Panc1 (cell line): ENCODE measurements around the gene CLSTN2. TPM values are rescaled to one million over a fixed set of nuclear protein-coding genes. Genes with fewer than 3 reads are reported as not detected.

Experiments used
- ATAC-seq: fragments of 200-7000 bp; cut with Tn5 transposase; 2 replicates; pipeline ENCODE4 v1.9.1; 2020; ENCODE audit warnings: mild to moderate bottlenecking, moderate library complexity
- BruUV-seq: library from RNA; stranded (reverse); fragments of 400-500 nt; replicated peaks from 2 replicates; lab custom pipeline; 2021; lab: Mats Ljungman, UMichigan
- CTCF ChIA-PET: fragments of 300-600 bp; sonication (Branson Sonifier 250); formaldehyde crosslinking; loops from one replicate; lab custom pipeline; 2022; ENCODE audit warnings: antibody characterized with exemption; lab: Charles Lee
- POLR2A ChIA-PET: fragments of 300-600 bp; sonication (Branson Sonifier 250); formaldehyde crosslinking; loops from one replicate; lab custom pipeline; 2022; ENCODE audit warnings: antibody characterized with exemption; lab: Charles Lee
- DNase-seq: peaks from one replicate; pipeline ENCODE4 v3.0.0-alpha.2; 2010; ENCODE audit warnings: low read depth, low spot score
- H3K27ac ChIP-seq: 2 replicates; pipeline ENCODE4 v1.5.1; 2011; ENCODE audit warnings: mild to moderate bottlenecking, low read length, inconsistent platforms
- H3K27me3 ChIP-seq: fragments of 200-500 bp; sonication (Bioruptor generic); 2 replicates; pipeline ENCODE4 v1.6.0; 2014; ENCODE audit warnings: low read length, inconsistent platforms; ENCODE audit not compliant: control insufficient read depth, insufficient read depth
- H3K36me3 ChIP-seq: fragments of 200-500 bp; sonication (Bioruptor generic); 2 replicates; pipeline ENCODE4 v1.5.1; 2014; ENCODE audit warnings: inconsistent platforms, mild to moderate bottlenecking, low read length, moderate library complexity; ENCODE audit not compliant: control insufficient read depth, insufficient read depth
- H3K4me1 ChIP-seq: 2 replicates; pipeline ENCODE4 v1.5.1; 2011; ENCODE audit warnings: inconsistent platforms, mild to moderate bottlenecking, low read length, moderate library complexity; ENCODE audit not compliant: control insufficient read depth, insufficient read depth
- H3K4me3 ChIP-seq, 2 experiments: 2 replicates each; pipeline ENCODE4 v1.5.1; 2011 to 2012; ENCODE audit warnings: low read depth in 2 of 2, low read length in 2 of 2, mild to moderate bottlenecking in 2 of 2, inconsistent platforms in 1 of 2, moderate library complexity in 1 of 2
- H3K9me3 ChIP-seq: fragments of 200-500 bp; sonication (Bioruptor generic); 2 replicates; pipeline ENCODE4 v1.5.1; 2014; ENCODE audit warnings: low read depth, mild to moderate bottlenecking, inconsistent platforms, low read length, moderate library complexity; ENCODE audit not compliant: control insufficient read depth, insufficient read depth
- CTCF ChIP-seq: fragments of 450-650 bp; IDR thresholded peaks from 2 replicates; pipeline ENCODE4 v1.5.1; 2017; ENCODE audit warnings: mild to moderate bottlenecking
- POLR2AphosphoS5 ChIP-seq: IDR thresholded peaks from 2 replicates; pipeline ENCODE4 v1.6.1; 2012; ENCODE audit warnings: mild to moderate bottlenecking, low read depth, low read length, moderate library complexity
- REST ChIP-seq, 2 experiments: IDR thresholded peaks; 2 replicates each; pipeline ENCODE4 v1.6.1; 2011 to 2012; ENCODE audit warnings: low read depth in 2 of 2, control low read depth in 1 of 2, low read length in 1 of 2, mild to moderate bottlenecking in 1 of 2, moderate library complexity in 1 of 2; ENCODE audit not compliant: insufficient read depth in 1 of 2
- SIN3A ChIP-seq: IDR thresholded peaks from 2 replicates; pipeline ENCODE4 v1.6.1; 2012; ENCODE audit warnings: low read depth, mild to moderate bottlenecking, low read length, moderate library complexity, borderline replicate concordance; ENCODE audit not compliant: insufficient read depth
- TCF7L2 ChIP-seq: IDR thresholded peaks from 2 replicates; pipeline ENCODE4 v1.6.1; 2011; ENCODE audit warnings: mild to moderate bottlenecking, low read depth, low read length, inconsistent platforms
- in situ Hi-C: cut with HindIII; loops from 2 replicates; pipeline ENCODE4 v1.10.0; 2016; ENCODE audit warnings: low sequenced_read_pairs, low pct_unique_long_range_greater_than_20kb
- intact Hi-C: fragments of 100-400 bp; cut with micrococcal nuclease; formaldehyde crosslinking; loops from one replicate; pipeline ENCODE4 v1.10.0; 2022; ENCODE audit not compliant: unreplicated experiment
- total RNA-seq: library from RNA; stranded (reverse); gene quantifications from one replicate; pipeline ENCODE4 v1.2.1, GENCODE V29; 2021; ENCODE audit not compliant: unreplicated experiment

The CLSTN2 gene
- total RNA-seq, 1 experiment from 2014 or later, result 0.03 TPM

- TF ChIP-seq TCF7L2, result no peak
- TF ChIP-seq CTCF, result no peak
- TF ChIP-seq SIN3A, result no peak
- no peak for TF ChIP-seq POLR2AphosphoS5
- TF ChIP-seq REST (IDR thresholded peaks at IDR 0.05; ENCODE audit: insufficient read depth in 1 of 2, low read depth in 2 of 2, low read length in 1 of 2), result no peak
- Histone ChIP-seq H3K4me1 (no peaks in the 10 kb centered on the region), H3K4me3 (no peak overlapping the region), H3K27ac (no peak overlapping the region), H3K9me3 (no peaks in the 10 kb centered on the region), H3K27me3 (no peaks in the 10 kb centered on the region), H3K36me3 (no peaks in the 10 kb centered on the region)
- in situ Hi-C loops (no loop called here), intact Hi-C loops (no loop called here)
- no peak for DNase-seq
- POLR2A ChIA-PET, result no interaction called here
- CTCF ChIA-PET, result no interaction called here
- no TSS peak for BruUV-seq
- ATAC-seq, result no peak
Observed at GRCh38 chr3:140396110-140396509, 461.1 kb downstream of the CLSTN2 start.

- Histone ChIP-seq H3K9me3 (no peaks in the 10 kb centered on the region), H3K27me3 (no peaks in the 10 kb centered on the region), H3K4me3 (no peak overlapping the region), H3K4me1 (no peaks in the 10 kb centered on the region), H3K36me3 (no peaks in the 10 kb centered on the region), H3K27ac (no peak overlapping the region)
- CTCF ChIA-PET, result no interaction called here
- DNase-seq (no peak), ATAC-seq (no peak)
- in situ Hi-C loops (no loop called here), intact Hi-C loops (no loop called here)
- POLR2A ChIA-PET, result no interaction called here
- TF ChIP-seq REST (IDR thresholded peaks at IDR 0.05; ENCODE audit: insufficient read depth in 1 of 2, low read depth in 2 of 2, low read length in 1 of 2), result no peak
- no peak for TF ChIP-seq TCF7L2
- TF ChIP-seq CTCF, result no peak
- BruUV-seq, result no TSS peak
Observed at GRCh38 chr3:140397847-140398246, 462.9 kb downstream of the CLSTN2 start.
